Endothelial cell (in vitro differentiated cells): ENCODE results near the gene REST. TPM values are rescaled to one million over a fixed set of nuclear protein-coding genes. Genes with fewer than 3 reads are reported as not detected.

ENCODE experiments used
- DNase-seq: peaks from one replicate; pipeline ENCODE4 v3.0.0; 2021; ENCODE audit warnings: low spot score
- H3K27ac Mint-ChIP-seq: one replicate; pipeline ENCODE4 v1.8.0; 2021; ENCODE audit warnings: mixed read lengths, inconsistent platforms; ENCODE audit not compliant: unreplicated experiment
- H3K27me3 Mint-ChIP-seq: one replicate; pipeline ENCODE4 v1.8.0; 2021; ENCODE audit warnings: mild to moderate bottlenecking, moderate library complexity, mixed read lengths, inconsistent platforms; ENCODE audit not compliant: unreplicated experiment
- H3K36me3 Mint-ChIP-seq: one replicate; pipeline ENCODE4 v1.8.0; 2021; ENCODE audit warnings: mild to moderate bottlenecking, low read depth, mixed read lengths, inconsistent platforms; ENCODE audit not compliant: unreplicated experiment
- H3K4me1 Mint-ChIP-seq: one replicate; pipeline ENCODE4 v1.8.0; 2021; ENCODE audit warnings: mild to moderate bottlenecking, mixed read lengths, inconsistent platforms; ENCODE audit not compliant: unreplicated experiment
- H3K4me3 Mint-ChIP-seq: one replicate; pipeline ENCODE4 v1.8.0; 2021; ENCODE audit warnings: mild to moderate bottlenecking, mixed read lengths, inconsistent platforms; ENCODE audit not compliant: unreplicated experiment
- H3K9me3 Mint-ChIP-seq: one replicate; pipeline ENCODE4 v1.8.0; 2021; ENCODE audit warnings: mixed read lengths, inconsistent platforms; ENCODE audit not compliant: unreplicated experiment
- total RNA-seq: library from RNA; stranded (reverse); fragmentation: NEBNext Ultra II Directional; extraction: Animal tissue kit (Norgen Biotek cat#: 25700); gene quantifications from one replicate; pipeline ENCODE4 v1.2.1, GENCODE V29; 2021; ENCODE audit not compliant: unreplicated experiment
- TF ChIP-seq, protein P1 (sequence below): fragments of 200-600 bp; sonication (generic); IDR thresholded peaks from one replicate; pipeline ENCODE4 v1.5.0; 2021; ENCODE audit warnings: antibody characterized with exemption; ENCODE audit not compliant: unreplicated experiment

Gene REST
- total RNA-seq, 1 donor from 2014 or later = 70.4 TPM

DNA sequence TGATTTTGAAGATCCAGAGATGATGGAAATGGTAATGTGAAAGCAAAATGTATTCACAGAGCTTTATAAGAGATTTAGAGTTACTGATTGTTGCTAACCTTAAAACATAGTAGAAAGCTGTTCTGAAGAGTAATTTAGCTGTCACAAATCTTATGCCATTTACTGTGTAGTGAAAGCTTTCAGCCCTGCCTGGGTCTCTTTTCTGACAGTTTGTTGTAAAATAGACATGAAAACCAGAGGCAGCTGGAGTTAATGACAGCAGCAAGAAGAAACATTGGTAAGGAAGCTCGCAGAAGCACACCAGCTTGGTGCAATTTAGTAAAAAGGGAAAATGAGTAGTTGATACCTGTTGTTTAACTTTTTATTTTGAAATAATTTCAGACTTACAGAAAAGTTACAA, 92.1 kb downstream of the REST start:
- no peaks in the 10 kb centered on the region for H3K27me3 Mint-ChIP-seq
- no peak overlapping the region for H3K4me3 Mint-ChIP-seq
- H3K9me3 Mint-ChIP-seq = no peaks in the 10 kb centered on the region
- TF ChIP-seq, protein P1, sequence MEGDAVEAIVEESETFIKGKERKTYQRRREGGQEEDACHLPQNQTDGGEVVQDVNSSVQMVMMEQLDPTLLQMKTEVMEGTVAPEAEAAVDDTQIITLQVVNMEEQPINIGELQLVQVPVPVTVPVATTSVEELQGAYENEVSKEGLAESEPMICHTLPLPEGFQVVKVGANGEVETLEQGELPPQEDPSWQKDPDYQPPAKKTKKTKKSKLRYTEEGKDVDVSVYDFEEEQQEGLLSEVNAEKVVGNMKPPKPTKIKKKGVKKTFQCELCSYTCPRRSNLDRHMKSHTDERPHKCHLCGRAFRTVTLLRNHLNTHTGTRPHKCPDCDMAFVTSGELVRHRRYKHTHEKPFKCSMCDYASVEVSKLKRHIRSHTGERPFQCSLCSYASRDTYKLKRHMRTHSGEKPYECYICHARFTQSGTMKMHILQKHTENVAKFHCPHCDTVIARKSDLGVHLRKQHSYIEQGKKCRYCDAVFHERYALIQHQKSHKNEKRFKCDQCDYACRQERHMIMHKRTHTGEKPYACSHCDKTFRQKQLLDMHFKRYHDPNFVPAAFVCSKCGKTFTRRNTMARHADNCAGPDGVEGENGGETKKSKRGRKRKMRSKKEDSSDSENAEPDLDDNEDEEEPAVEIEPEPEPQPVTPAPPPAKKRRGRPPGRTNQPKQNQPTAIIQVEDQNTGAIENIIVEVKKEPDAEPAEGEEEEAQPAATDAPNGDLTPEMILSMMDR = no peak
- no peak for DNase-seq
- no peaks in the 10 kb centered on the region for H3K4me1 Mint-ChIP-seq
- H3K36me3 Mint-ChIP-seq = peaks cover 33% of the 10 kb centered on the region
- H3K27ac Mint-ChIP-seq = no peak overlapping the region

DNA sequence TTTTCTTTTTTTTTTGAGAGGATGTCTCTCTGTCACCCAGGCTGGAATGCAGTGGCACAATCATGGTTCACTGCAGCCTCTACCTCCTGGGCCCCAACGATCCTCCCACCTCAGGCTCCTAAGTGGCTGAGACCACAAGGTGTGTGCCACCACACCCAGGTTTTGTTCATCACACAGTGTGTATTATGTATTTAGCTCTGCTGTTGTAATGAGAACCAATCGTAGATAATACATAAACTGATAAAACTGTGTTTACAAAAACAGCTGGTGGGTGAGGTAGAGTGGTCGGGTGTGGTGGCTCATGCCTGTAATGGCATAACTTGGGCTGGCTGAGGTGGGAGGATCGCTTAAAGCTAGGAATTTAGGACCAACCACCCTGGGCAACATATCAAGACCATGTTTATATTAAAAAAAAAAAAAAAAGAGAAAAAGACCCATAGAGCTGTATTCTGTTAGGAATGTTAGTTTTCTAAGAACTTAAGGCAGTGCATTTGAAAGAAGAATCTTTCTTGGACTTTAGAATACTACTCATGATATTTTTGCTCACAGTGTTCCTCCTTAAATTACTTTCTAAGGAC, 105.9 kb downstream of the REST start:
- H3K4me3 Mint-ChIP-seq = no peak overlapping the region
- no peak for DNase-seq
- H3K4me1 Mint-ChIP-seq = no peaks in the 10 kb centered on the region
- no peak overlapping the region for H3K27ac Mint-ChIP-seq
- no peaks in the 10 kb centered on the region for H3K27me3 Mint-ChIP-seq
- H3K9me3 Mint-ChIP-seq = no peaks in the 10 kb centered on the region
- peaks cover 20% of the 10 kb centered on the region for H3K36me3 Mint-ChIP-seq
- TF ChIP-seq, protein P1 = no peak

Other genes with a start within 250 kb of the REST start
- 4.2 TPM for gene HOPX, start 226.6 kb upstream of the REST start, total RNA-seq
- not detected for gene SPINK2, start 86.2 kb upstream of the REST start, total RNA-seq
- 20.3 TPM for gene NOA1, start 69.7 kb downstream of the REST start, total RNA-seq
- gene POLR2B, start 71.0 kb downstream of the REST start, total RNA-seq = 95.5 TPM
- gene IGFBP7, start 202.5 kb downstream of the REST start, total RNA-seq = 7.6 TPM